ACHN (cell line): Measurements from ENCODE around the gene CMIP.

Experiments used
- DNase-seq: peaks from one replicate; pipeline ENCODE4 v3.0.0-alpha.2; 2015
- in situ Hi-C: cut with HindIII; loops from 2 replicates; pipeline ENCODE4 v1.10.0; 2017; ENCODE audit warnings: low sequenced_read_pairs, low pct_ligation_motif_present, low pct_unique_long_range_greater_than_20kb

The CMIP gene

GRCh38 chr16:81700071-81700779 is 255.6 kb downstream of the CMIP start:
- DNase-seq: peak; percentile 54
- in situ Hi-C loops: no loop called here

GRCh38 chr16:81700780-81701165 is 256.2 kb downstream of the CMIP start:
- in situ Hi-C loops: no loop called here
- no peak for DNase-seq

- no peak for DNase-seq
- in situ Hi-C loops: no loop called here
These were observed 256.8 kb downstream of the CMIP start for GRCh38 chr16:81701296-81701970.

GRCh38 chr16:81702506-81702905 is 257.9 kb downstream of the CMIP start:
- in situ Hi-C loops: no loop called here
- no peak for DNase-seq

GRCh38 chr16:81703177-81704155 is 258.9 kb downstream of the CMIP start:
- DNase-seq: peak; percentile 48
- in situ Hi-C loops: no loop called here

GRCh38 chr16:81705261-81705660 is 260.7 kb downstream of the CMIP start:
- no peak for DNase-seq
- in situ Hi-C loops: no loop called here

- DNase-seq: no peak
- in situ Hi-C loops: no loop called here
These were observed 262.0 kb downstream of the CMIP start for GRCh38 chr16:81706327-81707295.

GRCh38 chr16:81707411-81708265 is 263.0 kb downstream of the CMIP start:
- peak; percentile 58 for DNase-seq
- in situ Hi-C loops: no loop called here

- in situ Hi-C loops: no loop called here
- DNase-seq: no peak
These were observed 263.8 kb downstream of the CMIP start for GRCh38 chr16:81708266-81709015.

GRCh38 chr16:81709016-81709900 is 264.6 kb downstream of the CMIP start:
- no peak for DNase-seq
- in situ Hi-C loops: no loop called here

- DNase-seq: no peak
- in situ Hi-C loops: no loop called here
These were observed 265.4 kb downstream of the CMIP start for GRCh38 chr16:81710044-81710443.

GRCh38 chr16:81710596-81710995 is 266.0 kb downstream of the CMIP start:
- DNase-seq: no peak
- in situ Hi-C loops: no loop called here

GRCh38 chr16:81711657-81712319 is 267.2 kb downstream of the CMIP start:
- DNase-seq: peak; percentile 91
- in situ Hi-C loops: no loop called here

- in situ Hi-C loops: no loop called here
These were observed 268.1 kb downstream of the CMIP start for GRCh38 chr16:81712681-81713080.

GRCh38 chr16:81713295-81713772 is 268.7 kb downstream of the CMIP start:
- DNase-seq: no peak
- in situ Hi-C loops: no loop called here

More at GRCh38 chr16:81712681-81713080, 268.1 kb downstream of the CMIP start:
- DNase-seq: no peak
